Testis (tissue), 2 donors: Measurements from ENCODE around the gene MAPK1.

Source experiments
- CTCF ChIP-seq, 3 experiments: fragments of 450-650 bp in 2 of 3; fragments of 200-600 bp in 1 of 3; sonication (generic) in 1 of 3; IDR thresholded peaks; one replicate each; pipeline ENCODE4 v1.5.1; 2016 to 2019; ENCODE audit warnings: antibody characterized with exemption in 3 of 3, mild to moderate bottlenecking in 2 of 3, moderate library complexity in 1 of 3
- POLR2A ChIP-seq: fragments of 450-650 bp; IDR thresholded peaks from one replicate; pipeline ENCODE4 v1.6.1; 2017; ENCODE audit warnings: antibody characterized with exemption, mild to moderate bottlenecking, moderate library complexity

DNA sequence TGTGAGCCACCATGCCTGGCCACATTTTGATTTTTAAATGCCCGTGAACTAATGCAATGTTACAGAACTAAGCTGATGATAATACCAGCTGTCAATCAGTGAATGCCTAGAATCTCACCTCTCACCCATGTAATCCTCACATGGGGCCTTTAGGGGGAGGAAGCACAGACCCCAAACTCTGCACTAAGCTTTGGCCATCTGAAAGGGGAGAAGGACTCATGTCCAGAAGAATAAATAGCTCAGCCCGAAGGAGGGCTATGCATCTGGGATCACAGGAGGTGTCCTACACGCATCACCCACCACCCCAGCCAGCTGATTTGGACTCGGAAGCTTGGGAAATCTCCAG, 95.8 kb downstream of the MAPK1 start:
- no peak for TF ChIP-seq CTCF (IDR thresholded peaks at IDR 0.05)
- no peak for TF ChIP-seq POLR2A
